ENCODE results near the gene SCGB3A1. TPM values are rescaled to one million over a fixed set of nuclear protein-coding genes. Genes with fewer than 3 reads are reported as not detected.

Gene SCGB3A1
- total RNA-seq, 1 experiment from 2014 or later = not detected

DNA sequence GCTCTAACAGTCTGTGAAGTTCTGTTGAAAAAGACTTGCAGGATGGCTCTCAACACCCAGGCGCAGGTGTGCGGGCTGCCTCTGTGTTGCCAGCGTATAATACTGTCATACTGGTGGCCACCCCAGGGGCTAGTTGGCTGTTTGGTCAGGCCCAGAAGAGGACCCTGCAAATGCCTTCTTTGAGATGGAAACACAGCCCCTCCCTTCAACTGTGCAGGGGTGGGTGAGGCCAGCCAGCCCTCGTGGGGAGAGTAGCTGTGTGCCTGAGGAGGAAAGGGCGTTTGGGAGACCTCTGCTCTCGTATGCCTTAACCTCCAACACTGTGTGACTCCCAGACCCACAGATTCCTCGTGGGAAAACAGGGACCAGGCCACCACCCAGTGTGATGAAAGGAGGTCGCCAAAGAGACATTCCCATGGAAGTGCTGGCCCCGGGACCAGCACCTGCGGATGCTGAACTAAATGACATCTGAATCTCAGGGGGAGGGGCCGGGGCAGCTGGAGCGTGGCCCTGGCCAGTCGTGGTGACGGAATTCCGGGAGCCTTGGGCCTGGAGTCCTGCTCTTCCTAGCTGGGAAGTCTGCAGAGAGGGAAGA is 11.3 kb upstream of the SCGB3A1 start:
- Histone ChIP-seq H3K27ac (ENCODE audit: insufficient read length, low read depth, low read length) (no peak overlapping the region), H2AFZ (ENCODE audit: low read length) (no peak overlapping the region), H3K9ac (ENCODE audit: extremely low read depth, insufficient read length, low read length) (no peak overlapping the region), H3K23ac (ENCODE audit: insufficient read length, low read depth, low read length) (no peak overlapping the region), H2BK120ac (ENCODE audit: low read depth, low read length, poor library complexity, severe bottlenecking) (no peak overlapping the region), H2BK12ac (ENCODE audit: insufficient read length, low read depth, low read length) (no peak overlapping the region), H3K56ac (ENCODE audit: insufficient read length, low read depth, low read length) (no peak overlapping the region), H2BK15ac (ENCODE audit: low read depth, low read length) (no peak overlapping the region), H3K9me3 (ENCODE audit: control insufficient read depth, low read depth, low read length) (no peaks in the 10 kb centered on the region), H3K4me1 (ENCODE audit: insufficient read depth, low read length) (no peaks in the 10 kb centered on the region), H3K14ac (ENCODE audit: insufficient read depth, low read length) (no peak overlapping the region), H3K4me2 (ENCODE audit: insufficient read depth, insufficient read length, low read length) (no peak overlapping the region), H2AK5ac (ENCODE audit: insufficient read length, low read length) (no peak overlapping the region), H4K5ac (ENCODE audit: insufficient read length, low read depth, low read length) (no peak overlapping the region), H3K27me3 (ENCODE audit: insufficient read depth, low read length) (no peaks in the 10 kb centered on the region), H3K4ac (ENCODE audit: low read depth, low read length) (no peak overlapping the region), H3K79me1 (ENCODE audit: insufficient read depth, low read depth, low read length, poor library complexity, severe bottlenecking) (no peaks in the 10 kb centered on the region), H2BK20ac (ENCODE audit: low read depth, low read length, poor library complexity, severe bottlenecking) (no peak overlapping the region), H4K20me1 (ENCODE audit: control insufficient read depth, insufficient read depth, insufficient read length) (no peaks in the 10 kb centered on the region), H2BK5ac (ENCODE audit: insufficient read length, low read length) (no peak overlapping the region), H3K23me2 (ENCODE audit: insufficient read length, low read depth, low read length, poor library complexity, severe bottlenecking) (no peaks in the 10 kb centered on the region), H3K79me2 (ENCODE audit: insufficient read depth, low read length) (no peaks in the 10 kb centered on the region), H3K18ac (ENCODE audit: insufficient read length, low read depth, low read length) (peak overlapping the region; percentile 11), H4K91ac (ENCODE audit: insufficient read length, low read depth, low read length) (no peak overlapping the region), H3T11ph (ENCODE audit: low read length) (no peak overlapping the region), H4K8ac (replicated peaks; ENCODE audit: insufficient read length, low read depth, low read length) (no peak overlapping the region)
- Mint-ChIP-seq H3K36me3 (ENCODE audit: insufficient read depth in 1 of 3, low read depth in 3 of 3) (no peaks in the 10 kb centered on the region), H3K9me3 (no peaks in the 10 kb centered on the region; a peak in 1 of 5 replicates), H3K27me3 (ENCODE audit: low read depth) (peaks cover 7% of the 10 kb centered on the region; the same call in 1 of the 2 replicates), H3K4me1 (peaks cover 0 to 6% of the 10 kb centered on the region in 2 experiments; a peak in 3 of 4 replicates), H3K4me3 (no peak overlapping the region; a peak in 1 of 5 replicates), H3K27ac (no peak overlapping the region)
- no CpG with 5 or more reads among the region's 15 CpGs for WGBS (ENCODE audit: extremely low coverage, insufficient read length, low lambda C conversion rate)
- DNase-seq = peak; percentile 29
- TF ChIP-seq CTCF (conservative IDR thresholded peaks at IDR 0.05) = no peak
